ENCODE measurements around the gene FAM181A. TPM values are rescaled to one million over a fixed set of nuclear protein-coding genes. Genes with fewer than 3 reads are reported as not detected.

The FAM181A gene
- total RNA-seq, 1 experiment from 2014 or later = not detected

DNA sequence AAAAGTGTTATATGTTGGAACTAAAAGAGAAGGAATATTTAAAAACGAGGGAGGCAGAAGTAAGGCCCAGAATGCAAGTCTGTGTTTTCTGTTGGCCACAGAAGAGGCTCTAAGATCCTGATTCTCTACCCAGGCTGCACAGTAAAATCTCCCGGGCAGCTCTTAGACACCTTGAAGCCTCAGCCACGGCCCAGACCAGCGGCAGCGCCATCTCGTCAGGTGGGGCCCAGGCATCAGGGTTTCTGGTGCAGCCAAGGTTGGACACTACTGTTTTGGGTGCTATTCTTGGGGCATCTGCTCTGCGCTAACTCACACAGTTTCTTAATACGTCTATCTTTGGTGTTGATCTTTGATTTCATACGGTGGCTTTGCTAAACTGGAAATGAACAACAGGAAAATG lies 16.8 kb downstream of the FAM181A start:
- H3K9me3 ChIP-seq (ENCODE audit: low read length) = no peaks in the 10 kb centered on the region
- no peaks in the 10 kb centered on the region for H3K36me3 ChIP-seq (ENCODE audit: low read depth, low read length)
- H3K9ac ChIP-seq (ENCODE audit: low read length) = no peak overlapping the region
- POLR2A ChIA-PET (ENCODE audit: unreplicated experiment) = no interaction called here
- H3K27me3 ChIP-seq (ENCODE audit: low read length) = no peaks in the 10 kb centered on the region
- ATAC-seq = no peak
- H2AFZ ChIP-seq (ENCODE audit: low read length) = no peak overlapping the region
- no peaks in the 10 kb centered on the region for H3K9me2 ChIP-seq (replicated peaks; ENCODE audit: low read length)
- no peak overlapping the region for H3K4me3 ChIP-seq (ENCODE audit: low read length)
- no peaks in the 10 kb centered on the region for H3K79me2 ChIP-seq (ENCODE audit: low read length)
- no peak overlapping the region for H3K27ac ChIP-seq (ENCODE audit: low read length)
- intact Hi-C loops (cut with micrococcal nuclease) = no loop called here
- DNase-seq = no peak
- CTCF ChIA-PET = no interaction called here
- TF ChIP-seq, protein P1, sequence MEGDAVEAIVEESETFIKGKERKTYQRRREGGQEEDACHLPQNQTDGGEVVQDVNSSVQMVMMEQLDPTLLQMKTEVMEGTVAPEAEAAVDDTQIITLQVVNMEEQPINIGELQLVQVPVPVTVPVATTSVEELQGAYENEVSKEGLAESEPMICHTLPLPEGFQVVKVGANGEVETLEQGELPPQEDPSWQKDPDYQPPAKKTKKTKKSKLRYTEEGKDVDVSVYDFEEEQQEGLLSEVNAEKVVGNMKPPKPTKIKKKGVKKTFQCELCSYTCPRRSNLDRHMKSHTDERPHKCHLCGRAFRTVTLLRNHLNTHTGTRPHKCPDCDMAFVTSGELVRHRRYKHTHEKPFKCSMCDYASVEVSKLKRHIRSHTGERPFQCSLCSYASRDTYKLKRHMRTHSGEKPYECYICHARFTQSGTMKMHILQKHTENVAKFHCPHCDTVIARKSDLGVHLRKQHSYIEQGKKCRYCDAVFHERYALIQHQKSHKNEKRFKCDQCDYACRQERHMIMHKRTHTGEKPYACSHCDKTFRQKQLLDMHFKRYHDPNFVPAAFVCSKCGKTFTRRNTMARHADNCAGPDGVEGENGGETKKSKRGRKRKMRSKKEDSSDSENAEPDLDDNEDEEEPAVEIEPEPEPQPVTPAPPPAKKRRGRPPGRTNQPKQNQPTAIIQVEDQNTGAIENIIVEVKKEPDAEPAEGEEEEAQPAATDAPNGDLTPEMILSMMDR (conservative IDR thresholded peaks at IDR 0.05; ENCODE audit: low read depth, low read length) = no peak
- no peak for TF ChIP-seq EZH2phosphoT487 (IDR thresholded peaks at IDR 0.05; ENCODE audit: borderline replicate concordance, low read length)
- TF ChIP-seq EZH2 (IDR thresholded peaks at IDR 0.05; ENCODE audit: low read length, unreplicated experiment) = no peak
- peaks cover 26% of the 10 kb centered on the region for H3K4me1 ChIP-seq (ENCODE audit: insufficient read depth, low read length)
- H4K20me1 ChIP-seq (ENCODE audit: low read length) = no peaks in the 10 kb centered on the region
- no TSS peak for BruUV-seq (replicated peaks)
- no peak overlapping the region for H3K4me2 ChIP-seq (ENCODE audit: low read length)
- H3F3A ChIP-seq (ENCODE audit: low read length, unreplicated experiment) = no peaks in the 10 kb centered on the region

DNA sequence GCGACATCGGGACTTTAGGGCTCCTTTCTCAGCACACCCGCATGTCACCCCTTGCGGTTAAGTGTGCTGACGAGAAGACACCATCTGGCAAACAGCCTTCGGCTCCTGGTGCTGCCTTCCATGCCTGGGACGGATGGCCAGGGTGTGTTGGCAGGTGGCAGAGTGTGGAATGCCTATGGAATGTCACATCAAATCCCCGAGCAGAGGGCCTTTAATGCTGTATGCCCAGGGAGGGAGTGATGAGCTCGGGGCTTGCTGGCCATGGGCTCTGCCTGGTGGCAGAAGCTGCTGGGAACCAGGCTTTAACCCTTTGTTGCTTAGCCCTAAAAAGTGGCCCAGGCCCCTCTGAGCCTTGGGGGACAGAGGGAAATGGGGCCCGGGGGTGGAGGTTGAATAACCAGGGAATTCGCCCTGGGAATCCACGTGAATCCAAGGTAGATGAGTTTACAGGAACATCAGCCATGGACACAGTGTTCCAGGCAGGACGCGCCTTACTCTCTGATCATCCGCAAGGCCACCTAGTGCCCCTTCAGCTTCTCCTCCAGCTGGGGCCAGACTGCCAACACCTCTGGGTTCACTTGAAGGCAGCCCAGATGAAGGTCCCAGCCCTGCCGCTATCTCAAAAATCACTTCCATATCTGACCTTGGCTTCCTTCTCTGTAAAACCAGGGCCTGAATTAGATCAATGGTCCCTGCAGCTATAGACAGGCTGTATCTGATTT lies 17.4 kb downstream of the FAM181A start:
- CTCF ChIA-PET = no interaction called here
- Histone ChIP-seq H3K9me2 (replicated peaks; ENCODE audit: low read length) (no peaks in the 10 kb centered on the region), H3K79me2 (ENCODE audit: low read length) (no peaks in the 10 kb centered on the region), H3K27ac (ENCODE audit: low read length) (no peak overlapping the region), H3K4me1 (ENCODE audit: insufficient read depth, low read length) (peaks cover 26% of the 10 kb centered on the region), H3K4me3 (ENCODE audit: low read length) (no peak overlapping the region), H3K9ac (ENCODE audit: low read length) (no peak overlapping the region), H3K4me2 (ENCODE audit: low read length) (no peak overlapping the region), H3K27me3 (ENCODE audit: low read length) (no peaks in the 10 kb centered on the region), H3K36me3 (ENCODE audit: low read depth, low read length) (no peaks in the 10 kb centered on the region), H4K20me1 (ENCODE audit: low read length) (no peaks in the 10 kb centered on the region), H3F3A (ENCODE audit: low read length, unreplicated experiment) (no peaks in the 10 kb centered on the region), H2AFZ (ENCODE audit: low read length) (no peak overlapping the region), H3K9me3 (ENCODE audit: low read length) (no peaks in the 10 kb centered on the region)
- DNase-seq (no peak), ATAC-seq (no peak)
- POLR2A ChIA-PET (ENCODE audit: unreplicated experiment) = no interaction called here
- TF ChIP-seq EZH2 (IDR thresholded peaks at IDR 0.05; ENCODE audit: low read length, unreplicated experiment) = no peak
- no peak for TF ChIP-seq EZH2phosphoT487 (IDR thresholded peaks at IDR 0.05; ENCODE audit: borderline replicate concordance, low read length)
- TF ChIP-seq, protein P1 (conservative IDR thresholded peaks at IDR 0.05; ENCODE audit: low read depth, low read length) = no peak
- intact Hi-C loops (cut with micrococcal nuclease) = no loop called here
- no TSS peak for BruUV-seq (replicated peaks)

DNA sequence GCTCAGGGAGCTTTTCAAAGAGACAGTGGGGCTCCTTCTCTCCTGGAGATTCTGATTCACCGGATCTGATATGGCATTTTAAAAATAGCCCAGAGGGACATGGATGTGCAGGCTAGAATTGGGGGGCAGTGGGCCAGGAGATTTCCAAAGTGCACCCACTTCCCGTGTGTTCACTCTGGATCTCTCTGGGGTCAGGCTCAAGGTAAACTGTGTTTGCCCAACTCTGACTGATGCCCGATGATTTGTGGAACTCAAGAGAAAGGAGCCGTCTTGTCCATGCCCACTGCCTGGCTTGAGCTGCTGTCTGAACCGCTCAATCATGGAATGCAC lies 17.9 kb downstream of the FAM181A start:
- no peaks in the 10 kb centered on the region for H4K20me1 ChIP-seq (ENCODE audit: low read length)
- H3K27ac ChIP-seq (ENCODE audit: low read length) = no peak overlapping the region
- H3K4me1 ChIP-seq (ENCODE audit: insufficient read depth, low read length) = peaks cover 22% of the 10 kb centered on the region
- H3K9me2 ChIP-seq (replicated peaks; ENCODE audit: low read length) = no peaks in the 10 kb centered on the region
- no TSS peak for BruUV-seq (replicated peaks)
- H2AFZ ChIP-seq (ENCODE audit: low read length) = no peak overlapping the region
- H3K9ac ChIP-seq (ENCODE audit: low read length) = no peak overlapping the region
- ATAC-seq (no peak), DNase-seq (no peak)
- no peak for TF ChIP-seq EZH2phosphoT487 (IDR thresholded peaks at IDR 0.05; ENCODE audit: borderline replicate concordance, low read length)
- no peak for TF ChIP-seq EZH2 (IDR thresholded peaks at IDR 0.05; ENCODE audit: low read length, unreplicated experiment)
- TF ChIP-seq, protein P1 (conservative IDR thresholded peaks at IDR 0.05; ENCODE audit: low read depth, low read length) = no peak
- intact Hi-C loops (cut with micrococcal nuclease) = no loop called here
- no peak overlapping the region for H3K4me3 ChIP-seq (ENCODE audit: low read length)
- no peaks in the 10 kb centered on the region for H3K36me3 ChIP-seq (ENCODE audit: low read depth, low read length)
- CTCF ChIA-PET = no interaction called here
- H3F3A ChIP-seq (ENCODE audit: low read length, unreplicated experiment) = no peaks in the 10 kb centered on the region
- no peak overlapping the region for H3K4me2 ChIP-seq (ENCODE audit: low read length)
- H3K27me3 ChIP-seq (ENCODE audit: low read length) = no peaks in the 10 kb centered on the region
- H3K9me3 ChIP-seq (ENCODE audit: low read length) = no peaks in the 10 kb centered on the region
- no peaks in the 10 kb centered on the region for H3K79me2 ChIP-seq (ENCODE audit: low read length)
- POLR2A ChIA-PET (ENCODE audit: unreplicated experiment) = no interaction called here
